ENCODE results near the gene TPM4. TPM values are rescaled to one million over a fixed set of nuclear protein-coding genes. Genes with fewer than 3 reads are reported as not detected.
"Not testable (repeated sequence)": the region's sequence is repeated elsewhere in the genome, so short reads cannot be mapped to it uniquely, and the experiment has no call there.

The TPM4 gene
- total and polyA plus RNA-seq, 9 donors: 181 to 338 (median 211) TPM

DNA sequence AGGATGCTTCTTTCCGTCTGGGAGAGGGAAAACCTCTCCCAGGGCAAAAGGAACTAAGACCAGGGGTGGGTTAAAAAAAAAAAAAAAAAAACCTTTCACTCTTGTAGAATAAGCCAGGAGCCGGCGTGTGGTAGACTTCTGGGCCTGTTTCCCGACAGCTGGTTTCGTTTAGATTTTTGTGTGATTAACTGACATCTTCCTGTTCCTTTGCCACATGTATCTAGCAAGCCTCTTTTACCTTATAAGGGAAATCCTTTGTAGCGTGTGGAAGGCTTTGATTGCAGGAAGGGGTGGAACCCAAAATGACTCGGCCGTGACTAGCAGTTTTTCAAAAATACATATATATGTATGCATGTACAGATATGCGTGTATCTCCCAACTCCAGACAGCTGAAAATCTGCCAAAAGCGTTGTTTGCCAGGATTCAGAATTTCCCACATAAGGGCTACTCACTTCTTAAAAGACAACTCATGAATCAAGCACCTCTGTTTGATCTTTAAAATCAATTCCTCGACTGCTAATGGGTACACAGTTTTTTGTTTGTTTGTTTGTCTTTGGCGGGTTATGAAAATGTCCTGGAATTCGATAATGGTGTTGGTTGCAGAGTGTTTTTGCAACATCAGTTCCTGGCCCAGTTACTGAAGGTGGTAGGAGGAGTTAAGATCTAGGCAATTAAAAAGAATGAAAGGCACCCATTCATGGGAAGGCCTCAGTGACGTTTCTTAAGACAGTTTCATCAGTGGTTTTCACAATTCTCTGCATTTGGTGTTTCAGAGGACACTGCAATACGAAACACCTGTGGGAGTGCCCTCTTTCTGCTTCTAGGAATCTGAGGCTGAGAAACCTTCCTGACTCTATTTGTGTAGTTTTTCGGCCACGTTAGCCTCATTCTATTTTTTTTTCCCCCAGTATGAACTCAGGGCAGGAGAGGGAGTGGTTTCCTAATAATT, 2.7 kb downstream of the TPM4 start:
- H3K36me3 ChIP-seq (ENCODE audit: control insufficient read depth, insufficient read depth, low read length): peaks cover 36% of the 10 kb centered on the region
- peak overlapping the region; percentile 99 for H3K27ac ChIP-seq (ENCODE audit: low read length)
- peak overlapping the region; percentile 73 for H3K4me3 ChIP-seq (ENCODE audit: low read length)
- no peaks in the 10 kb centered on the region for H3K9me3 ChIP-seq (replicated peaks; ENCODE audit: control insufficient read depth, low read depth, low read length)
- WGBS (ENCODE audit: insufficient coverage): 44% methylated on average over 2 of the region's 17 CpGs
- no peaks in the 10 kb centered on the region for H3K27me3 ChIP-seq (ENCODE audit: control insufficient read depth, insufficient read depth, low read length)
- DNase-seq: peak; percentile 98
- peaks cover 28% of the 10 kb centered on the region for H3K4me1 ChIP-seq (ENCODE audit: control insufficient read depth, insufficient read depth, low read length)

GRCh38 chr19:16084067-16084685, 7.9 kb downstream of the TPM4 start:
- peaks cover 85% of the 10 kb centered on the region for H3K36me3 ChIP-seq (ENCODE audit: control insufficient read depth, insufficient read depth, low read length)
- H3K27ac ChIP-seq (ENCODE audit: low read length): no peak overlapping the region
- H3K27me3 ChIP-seq (ENCODE audit: control insufficient read depth, insufficient read depth, low read length): no peaks in the 10 kb centered on the region
- peaks cover 23% of the 10 kb centered on the region for H3K4me1 ChIP-seq (ENCODE audit: control insufficient read depth, insufficient read depth, low read length)
- DNase-seq: no peak
- no peak overlapping the region for H3K4me3 ChIP-seq (ENCODE audit: low read length)
- no peaks in the 10 kb centered on the region for H3K9me3 ChIP-seq (replicated peaks; ENCODE audit: control insufficient read depth, low read depth, low read length)
- 97% methylated on average over 11 of the region's 11 CpGs for WGBS (ENCODE audit: insufficient coverage)

DNA sequence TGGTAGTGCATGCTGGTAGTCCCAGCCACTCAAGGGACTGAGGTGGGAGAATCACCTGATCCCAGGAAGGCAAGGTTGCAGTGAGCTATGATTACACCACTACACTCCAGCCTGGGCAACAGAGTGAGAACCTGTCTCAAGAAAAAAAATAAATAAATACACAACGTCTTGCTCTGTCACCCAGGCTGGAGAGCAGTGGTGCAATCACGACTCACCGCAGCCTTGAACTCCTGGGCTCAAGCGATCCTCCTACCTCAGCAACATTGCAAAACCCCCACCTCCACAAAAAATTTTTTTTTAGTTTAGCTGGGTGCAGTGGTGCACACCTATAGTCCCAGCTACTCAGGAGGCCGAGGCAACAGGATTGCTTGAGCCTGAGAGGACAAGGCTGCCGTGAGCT, 8.8 kb downstream of the TPM4 start:
- Histone ChIP-seq H3K4me1 (ENCODE audit: control insufficient read depth, insufficient read depth, low read length) (peaks cover 19% of the 10 kb centered on the region), H3K36me3 (ENCODE audit: control insufficient read depth, insufficient read depth, low read length) (peaks cover 90% of the 10 kb centered on the region), H3K4me3 (ENCODE audit: low read length) (no peak overlapping the region), H3K27me3 (ENCODE audit: control insufficient read depth, insufficient read depth, low read length) (no peaks in the 10 kb centered on the region), H3K9me3 (replicated peaks; ENCODE audit: control insufficient read depth, low read depth, low read length) (no peaks in the 10 kb centered on the region), H3K27ac (ENCODE audit: low read length) (no peak overlapping the region)
- WGBS (ENCODE audit: insufficient coverage): 89% methylated on average over 3 of the region's 6 CpGs
- no peak for DNase-seq

DNA sequence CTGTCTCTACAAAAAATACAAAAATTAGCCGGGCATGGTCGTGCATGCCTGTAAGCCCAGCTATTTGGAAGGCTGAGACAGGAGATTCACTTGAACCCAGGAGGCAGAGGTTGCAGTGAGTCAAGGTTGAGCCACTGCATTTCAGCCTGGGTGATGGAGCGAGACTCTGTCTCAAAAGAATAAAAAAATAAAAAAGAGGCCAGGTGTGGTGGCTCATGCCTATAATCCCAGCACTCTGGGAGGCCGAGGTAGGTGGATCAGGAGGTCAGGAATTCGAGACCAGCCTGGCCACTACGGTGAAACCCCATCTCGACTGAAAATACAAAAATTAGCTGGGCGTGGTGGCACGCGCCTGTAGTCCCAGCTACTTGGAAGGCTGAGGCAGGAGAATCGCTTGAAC, 11.1 kb downstream of the TPM4 start:
- H3K4me1 ChIP-seq (ENCODE audit: control insufficient read depth, insufficient read depth, low read length): peaks cover 18% of the 10 kb centered on the region
- WGBS (ENCODE audit: insufficient coverage): 96% methylated on average over 9 of the region's 11 CpGs

GRCh38 chr19:16087940-16088339, 11.6 kb downstream of the TPM4 start:
- Histone ChIP-seq H3K36me3 (ENCODE audit: control insufficient read depth, insufficient read depth, low read length) (peaks cover 92% of the 10 kb centered on the region), H3K27me3 (ENCODE audit: control insufficient read depth, insufficient read depth, low read length) (no peaks in the 10 kb centered on the region), H3K9me3 (replicated peaks; ENCODE audit: control insufficient read depth, low read depth, low read length) (no peaks in the 10 kb centered on the region), H3K4me3 (ENCODE audit: low read length) (no peak overlapping the region), H3K4me1 (ENCODE audit: control insufficient read depth, insufficient read depth, low read length) (peaks cover 18% of the 10 kb centered on the region), H3K27ac (ENCODE audit: low read length) (no peak overlapping the region)
- no peak for DNase-seq
- 70% methylated on average over 5 of the region's 12 CpGs for WGBS (ENCODE audit: insufficient coverage)

More for the DNA sequence above, 11.1 kb downstream of the TPM4 start:
- not testable (repeated sequence) for H3K4me3 ChIP-seq (ENCODE audit: low read length); H3K27me3 ChIP-seq (ENCODE audit: control insufficient read depth, insufficient read depth, low read length); H3K27ac ChIP-seq (ENCODE audit: low read length); DNase-seq; H3K9me3 ChIP-seq (replicated peaks; ENCODE audit: control insufficient read depth, low read depth, low read length)
- H3K36me3 ChIP-seq (ENCODE audit: control insufficient read depth, insufficient read depth, low read length): peaks cover 92% of the 10 kb centered on the region

- no peaks in the 10 kb centered on the region for H3K27me3 ChIP-seq (ENCODE audit: control insufficient read depth, insufficient read depth, low read length)
- peaks cover 92% of the 10 kb centered on the region for H3K36me3 ChIP-seq (ENCODE audit: control insufficient read depth, insufficient read depth, low read length)
- H3K4me1 ChIP-seq (ENCODE audit: control insufficient read depth, insufficient read depth, low read length): peaks cover 18% of the 10 kb centered on the region
- DNase-seq: no peak
- H3K27ac ChIP-seq (ENCODE audit: low read length): no peak overlapping the region
- no peaks in the 10 kb centered on the region for H3K9me3 ChIP-seq (replicated peaks; ENCODE audit: control insufficient read depth, low read depth, low read length)
- WGBS (ENCODE audit: insufficient coverage): 62% methylated on average over 11 of the region's 17 CpGs
- H3K4me3 ChIP-seq (ENCODE audit: low read length): no peak overlapping the region
Observed at GRCh38 chr19:16088351-16089009, 12.2 kb downstream of the TPM4 start.

GRCh38 chr19:16089010-16089846, 12.9 kb downstream of the TPM4 start:
- 80% methylated on average over 7 of the region's 10 CpGs for WGBS (ENCODE audit: insufficient coverage)
- H3K27ac ChIP-seq (ENCODE audit: low read length): no peak overlapping the region
- H3K27me3 ChIP-seq (ENCODE audit: control insufficient read depth, insufficient read depth, low read length): no peaks in the 10 kb centered on the region
- no peaks in the 10 kb centered on the region for H3K9me3 ChIP-seq (replicated peaks; ENCODE audit: control insufficient read depth, low read depth, low read length)
- peaks cover 91% of the 10 kb centered on the region for H3K36me3 ChIP-seq (ENCODE audit: control insufficient read depth, insufficient read depth, low read length)
- DNase-seq: no peak
- H3K4me1 ChIP-seq (ENCODE audit: control insufficient read depth, insufficient read depth, low read length): peaks cover 18% of the 10 kb centered on the region
- no peak overlapping the region for H3K4me3 ChIP-seq (ENCODE audit: low read length)

DNA sequence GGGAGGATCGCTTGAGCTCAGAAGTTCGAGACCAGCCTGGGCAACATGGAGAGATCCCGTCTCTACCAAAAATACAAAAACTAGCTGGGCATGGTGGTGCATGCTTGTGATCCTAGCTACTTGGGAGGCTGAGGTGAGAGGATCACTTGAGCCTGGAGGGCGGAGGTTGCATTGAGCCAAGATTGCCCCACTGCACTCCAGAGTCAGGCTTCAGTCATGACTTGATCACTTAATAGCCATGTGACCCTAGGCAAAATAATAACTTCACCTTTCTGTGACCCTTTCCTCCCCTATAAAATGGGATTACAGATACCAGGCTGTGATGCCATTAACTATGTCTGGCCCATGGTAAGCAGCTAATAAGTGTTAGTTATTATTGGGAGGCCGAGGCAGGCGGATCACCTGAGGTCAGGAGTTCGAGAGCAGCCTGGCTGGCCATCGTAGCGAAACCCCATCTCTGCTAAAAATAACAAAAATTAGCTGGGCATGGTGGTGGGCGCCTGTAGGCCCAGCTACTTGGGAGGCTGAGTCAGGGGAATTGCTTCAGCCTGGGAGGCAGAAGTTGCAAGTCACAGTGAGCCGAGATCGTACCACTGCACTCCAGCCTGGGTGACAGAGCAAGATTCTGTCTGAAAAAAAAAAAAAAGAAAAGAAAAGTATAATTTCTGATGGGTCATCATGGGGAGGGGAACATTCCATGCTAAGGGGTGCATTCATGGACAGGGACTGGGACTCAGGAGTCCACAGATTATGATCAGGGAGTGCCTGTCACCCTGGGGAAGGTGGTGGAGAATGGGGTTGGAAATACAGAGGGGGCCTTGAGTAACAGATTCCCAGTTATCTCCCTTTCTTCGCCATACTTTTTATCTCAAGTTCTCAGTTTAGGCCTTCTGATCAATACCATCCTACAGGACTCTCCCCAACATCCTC, 15.5 kb downstream of the TPM4 start:
- no peak overlapping the region for H3K4me3 ChIP-seq (ENCODE audit: low read length)
- H3K36me3 ChIP-seq (ENCODE audit: control insufficient read depth, insufficient read depth, low read length): peaks cover 92% of the 10 kb centered on the region
- H3K4me1 ChIP-seq (ENCODE audit: control insufficient read depth, insufficient read depth, low read length): peaks cover 15% of the 10 kb centered on the region
- H3K9me3 ChIP-seq (replicated peaks; ENCODE audit: control insufficient read depth, low read depth, low read length): no peaks in the 10 kb centered on the region
- DNase-seq: no peak
- H3K27ac ChIP-seq (ENCODE audit: low read length): no peak overlapping the region
- 90% methylated on average over 4 of the region's 13 CpGs for WGBS (ENCODE audit: insufficient coverage)
- H3K27me3 ChIP-seq (ENCODE audit: control insufficient read depth, insufficient read depth, low read length): no peaks in the 10 kb centered on the region
